IMR-90 (cell line): ENCODE measurements around the gene EIF4ENIF1. TPM values are rescaled to one million over a fixed set of nuclear protein-coding genes. Genes with fewer than 3 reads are reported as not detected.

Experiments
- ATAC-seq: fragments of 200-7000 bp; cut with Tn5 transposase; 2 replicates; pipeline ENCODE4 v1.9.1; 2020; ENCODE audit warnings: low read depth, mild to moderate bottlenecking, moderate library complexity
- BruUV-seq: library from RNA; stranded (reverse); fragments of 400-500 nt; replicated peaks from 2 replicates; lab custom pipeline; 2021; lab: Mats Ljungman, UMichigan
- CTCF ChIA-PET: fragments of 300-600 bp; formaldehyde crosslinking; extraction: SDS; loops from one replicate; lab custom pipeline; 2021; ENCODE audit warnings: antibody characterized with exemption; lab: Yijun Ruan, JAX
- POLR2A ChIA-PET: fragments of 300-600 bp; sonication (Branson Sonifier 250); formaldehyde crosslinking; loops from one replicate; lab custom pipeline; 2022; ENCODE audit warnings: antibody characterized with exemption; ENCODE audit not compliant: unreplicated experiment; lab: Charles Lee
- DNase-seq: peaks from one replicate; pipeline ENCODE4 v3.0.0; 2013
- H2AFZ ChIP-seq: replicated peaks from 2 replicates; pipeline ENCODE3; 2013; ENCODE audit warnings: low read length, mild to moderate bottlenecking; ENCODE audit not compliant: poor library complexity
- H2AK5ac ChIP-seq: 2 replicates; pipeline ENCODE4 v1.6.1; 2013; ENCODE audit warnings: low read depth, low read length, inconsistent platforms
- H2AK9ac ChIP-seq: replicated peaks from 2 replicates; pipeline ENCODE3; 2013; ENCODE audit warnings: mild to moderate bottlenecking, low read depth, low read length, moderate library complexity; ENCODE audit not compliant: poor library complexity
- H2BK120ac ChIP-seq: 2 replicates; pipeline ENCODE4 v1.6.1; 2013; ENCODE audit warnings: low read depth, low read length, inconsistent platforms
- H2BK15ac ChIP-seq: 3 replicates; pipeline ENCODE4 v1.6.1; 2013; ENCODE audit warnings: low read depth, low read length, inconsistent platforms
- H2BK20ac ChIP-seq: 2 replicates; pipeline ENCODE4 v1.6.1; 2013; ENCODE audit warnings: low read depth, mild to moderate bottlenecking, inconsistent platforms, low read length, moderate library complexity
- H2BK5ac ChIP-seq: 2 replicates; pipeline ENCODE4 v1.6.1; 2013; ENCODE audit warnings: mild to moderate bottlenecking, low read depth, low read length, inconsistent platforms; ENCODE audit not compliant: poor library complexity, severe bottlenecking
- H3K14ac ChIP-seq: replicated peaks from 2 replicates; pipeline ENCODE4 v1.6.1; 2013; ENCODE audit warnings: low read depth, low read length, inconsistent platforms
- H3K18ac ChIP-seq: 2 replicates; pipeline ENCODE4 v1.6.1; 2013; ENCODE audit warnings: low read depth, low read length, control low read depth
- H3K23ac ChIP-seq: 2 replicates; pipeline ENCODE4 v1.6.1; 2013; ENCODE audit warnings: low read depth, low read length, inconsistent platforms
- H3K27ac ChIP-seq: 2 replicates; pipeline ENCODE4 v1.5.1; 2013; ENCODE audit warnings: mild to moderate bottlenecking, control low read depth, low read length; ENCODE audit not compliant: insufficient read depth
- H3K27me3 ChIP-seq: 2 replicates; pipeline ENCODE4 v1.6.1; 2013; ENCODE audit warnings: low read length; ENCODE audit not compliant: control insufficient read depth, insufficient read depth
- H3K36me3 ChIP-seq: 2 replicates; pipeline ENCODE4 v1.6.1; 2013; ENCODE audit warnings: low read length, mixed read lengths; ENCODE audit not compliant: control insufficient read depth, insufficient read depth
- H3K4ac ChIP-seq: 2 replicates; pipeline ENCODE4 v1.6.1; 2013; ENCODE audit warnings: low read depth, low read length, inconsistent platforms
- H3K4me1 ChIP-seq: 2 replicates; pipeline ENCODE4 v1.6.1; 2013; ENCODE audit warnings: low read length, mixed read lengths; ENCODE audit not compliant: control insufficient read depth, insufficient read depth
- H3K4me2 ChIP-seq: 2 replicates; pipeline ENCODE4 v1.6.1; 2013; ENCODE audit warnings: low read depth, mild to moderate bottlenecking, control low read depth, low read length, moderate library complexity
- H3K4me3 ChIP-seq: 2 replicates; pipeline ENCODE4 v1.5.1; 2013; ENCODE audit warnings: low read depth, mild to moderate bottlenecking, control low read depth, low read length, moderate library complexity; ENCODE audit not compliant: insufficient read depth
- H3K56ac ChIP-seq: 2 replicates; pipeline ENCODE4 v1.6.1; 2013; ENCODE audit warnings: low read length, inconsistent platforms; ENCODE audit not compliant: insufficient read depth; ENCODE audit errors: extremely low read depth
- H3K79me1 ChIP-seq, 2 experiments: 2 replicates each; pipeline ENCODE4 v1.6.1; 2013; ENCODE audit warnings: low read length in 2 of 2, inconsistent platforms in 1 of 2, low read depth in 1 of 2
- H3K9ac ChIP-seq: 2 replicates; pipeline ENCODE4 v1.6.1; 2013; ENCODE audit warnings: low read depth, low read length, control low read depth
- H3K9me1 ChIP-seq: 2 replicates; pipeline ENCODE4 v1.6.1; 2013; ENCODE audit warnings: low read length, inconsistent platforms; ENCODE audit not compliant: insufficient read depth
- H3K9me3 ChIP-seq: 2 replicates; pipeline ENCODE4 v1.6.1; 2013; ENCODE audit warnings: low read length; ENCODE audit not compliant: control insufficient read depth, insufficient read depth
- H4K20me1 ChIP-seq: 2 replicates; pipeline ENCODE4 v1.6.1; 2013; ENCODE audit warnings: low read length, inconsistent platforms; ENCODE audit not compliant: insufficient read depth
- H4K5ac ChIP-seq: 2 replicates; pipeline ENCODE4 v1.6.1; 2013; ENCODE audit warnings: mild to moderate bottlenecking, low read depth, low read length, control low read depth
- H4K8ac ChIP-seq, 2 experiments: 2 replicates each; pipeline ENCODE4 v1.6.1; 2013; ENCODE audit warnings: low read depth in 2 of 2, low read length in 2 of 2, control low read depth in 1 of 2, inconsistent platforms in 1 of 2
- H4K91ac ChIP-seq: 2 replicates; pipeline ENCODE4 v1.6.1; 2013; ENCODE audit warnings: low read depth, low read length, inconsistent platforms; ENCODE audit not compliant: insufficient read depth
- BHLHE40 ChIP-seq: fragments of 150-350 bp; IDR thresholded peaks from 2 replicates; pipeline ENCODE4 v1.6.1; 2016; ENCODE audit warnings: mild to moderate bottlenecking, low read depth, low read length
- CHD1 ChIP-seq: IDR thresholded peaks from 2 replicates; pipeline ENCODE4 v1.6.1; 2012; ENCODE audit warnings: low read depth, low read length, improper control_type of control experiment
- CTCF ChIP-seq: conservative IDR thresholded peaks from 2 replicates; pipeline ENCODE4 v1.5.1; 2012; ENCODE audit warnings: mild to moderate bottlenecking, low read depth, low read length, improper control_type of control experiment
- FOS ChIP-seq: fragments of 150-350 bp; IDR thresholded peaks from 2 replicates; pipeline ENCODE4 v1.6.1; 2016; ENCODE audit warnings: low read depth, low read length
- RFX5 ChIP-seq: IDR thresholded peaks from 2 replicates; pipeline ENCODE4 v1.8.0; 2012; ENCODE audit warnings: low read depth, mild to moderate bottlenecking, low read length, moderate library complexity
- SMC3 ChIP-seq: fragments of 150-350 bp; IDR thresholded peaks from 2 replicates; pipeline ENCODE4 v1.6.1; 2016; ENCODE audit warnings: low read depth, mild to moderate bottlenecking, antibody characterized with exemption, low read length, moderate library complexity
- WGBS, 2 experiments: methylation state at CpG; one replicate each; pipeline versions ENCODE4 v1.1.5 to v1.1.7; 2013; ENCODE audit warnings: missing lambda C conversion rate in 2 of 2; ENCODE audit not compliant: insufficient read length in 1 of 2; ENCODE audit errors: extremely low coverage in 2 of 2; 5-methylcytosine and 5-hydroxymethylcytosine counted together
- dilution Hi-C: fragments of 300-500 bp; cut with HindIII; formaldehyde crosslinking; loops from one replicate; pipeline ENCODE4 v1.14.3; 2018; ENCODE audit warnings: low sequenced_read_pairs; ENCODE audit not compliant: unreplicated experiment
- in situ Hi-C: fragments of 300-500 bp; cut with MboI; formaldehyde crosslinking; loops from 3 replicates; pipeline ENCODE4 v1.14.3; 2019; ENCODE audit warnings: low sequenced_read_pairs, inconsistent platforms, mixed read lengths
- intact Hi-C: fragments of 100-400 bp; cut with micrococcal nuclease; formaldehyde crosslinking; loops from 2 replicates; pipeline ENCODE4 v1.10.0; 2022
- polyA plus RNA-seq, 3 experiments: library from polyadenylated mRNA; depleted of rRNA; stranded (reverse); fragments of >200 nt; gene quantifications; 2 replicates each; pipeline ENCODE4 v1.2.3, GENCODE V29; 2012; ENCODE audit warnings: low replicate concordance in 1 of 3
- total RNA-seq: library from RNA; depleted of rRNA; stranded (reverse); fragments of >200 nt; gene quantifications from 2 replicates; pipeline ENCODE4 v1.2.3, GENCODE V29; 2012

The EIF4ENIF1 gene
- total and polyA plus RNA-seq, 2 of the 4 experiments (the other 2 are of a cell fraction), result 14.7 to 16.0 TPM

GRCh38 chr22:31503211-31503964 lies 13.7 kb upstream of the EIF4ENIF1 start:
- H3K23ac ChIP-seq, result no peak overlapping the region
- ATAC-seq (no peak), DNase-seq (no peak)
- no peak overlapping the region for H3K27ac ChIP-seq
- H2BK20ac ChIP-seq, result no peak overlapping the region
- no peaks in the 10 kb centered on the region; the same call in 1 of the 2 replicates for H3K4me1 ChIP-seq
- no peaks in the 10 kb centered on the region for H4K20me1 ChIP-seq
- H2BK15ac ChIP-seq, result 0 out of 3 replicates have a peak overlapping the region, but pooled peaks have one; percentile 13
- H2AFZ ChIP-seq, result no peak overlapping the region
- H3K4me3 ChIP-seq, result no peak overlapping the region
- no TSS peak for BruUV-seq
- no peak overlapping the region for H2BK5ac ChIP-seq
- peaks cover 3% of the 10 kb centered on the region; the same call in 1 of the 2 replicates for H3K9me1 ChIP-seq
- dilution Hi-C loops, result no loop called here
- no peak overlapping the region for H3K4me2 ChIP-seq
- POLR2A ChIA-PET, result no interaction called here
- no peaks in the 10 kb centered on the region for H3K27me3 ChIP-seq
- H3K36me3 ChIP-seq, result no peaks in the 10 kb centered on the region
- TF ChIP-seq SMC3 (no peak), BHLHE40 (no peak), CTCF (no peak), FOS (no peak), RFX5 (no peak), CHD1 (no peak)
- no peak overlapping the region for H3K9ac ChIP-seq
- no peak overlapping the region for H4K5ac ChIP-seq
- no peak overlapping the region for H3K4ac ChIP-seq
- CTCF ChIA-PET, result interaction anchor here (0.7 kb wide), 1 partner anchor 143 kb away, joined by 3 read pairs; no protein-coding TSS in a partner anchor
- H3K9me3 ChIP-seq, result peaks cover 2% of the 10 kb centered on the region; the same call in 1 of the 2 replicates
- in situ Hi-C loops, result no loop called here
- peaks cover 16 to 32% of the 10 kb centered on the region in 2 experiments for H3K79me1 ChIP-seq
- H2AK9ac ChIP-seq, result no peak overlapping the region
- no peak overlapping the region for H4K91ac ChIP-seq
- no peak overlapping the region for H4K8ac ChIP-seq
- H2AK5ac ChIP-seq, result no peak overlapping the region
- H2BK120ac ChIP-seq, result no peak overlapping the region
- H3K56ac ChIP-seq, result no peak overlapping the region
- WGBS, 2 experiments, result 100% methylated on average over 1 of the region's 14 CpGs; no CpG with 5 or more reads in 1 of the 2 experiments
- intact Hi-C loops, result no loop called here
- no peak overlapping the region for H3K18ac ChIP-seq
- H3K14ac ChIP-seq, result no peak overlapping the region
